Measurements from ENCODE around the gene EPB41L1. TPM values are rescaled to one million over a fixed set of nuclear protein-coding genes. Genes with fewer than 3 reads are reported as not detected.

EPB41L1 gene
- total RNA-seq, 1 donor from 2014 or later = 54.8 TPM

GRCh38 chr20:36273414-36274180 is 119.1 kb downstream of the EPB41L1 start:
- Histone ChIP-seq H3K27ac (no peak overlapping the region), H3K27me3 (no peaks in the 10 kb centered on the region), H3K9me3 (no peaks in the 10 kb centered on the region), H3K36me3 (no peaks in the 10 kb centered on the region), H3K4me3 (no peak overlapping the region), H3K4me1 (no peaks in the 10 kb centered on the region)
- intact Hi-C loops (cut with DNase I) = no loop called here
- no peak for TF ChIP-seq POLR2AphosphoS5 (IDR thresholded peaks at IDR 0.05; ENCODE audit: insufficient read depth in 1 of 2, low read depth in 1 of 2)
- TF ChIP-seq, protein P1, sequence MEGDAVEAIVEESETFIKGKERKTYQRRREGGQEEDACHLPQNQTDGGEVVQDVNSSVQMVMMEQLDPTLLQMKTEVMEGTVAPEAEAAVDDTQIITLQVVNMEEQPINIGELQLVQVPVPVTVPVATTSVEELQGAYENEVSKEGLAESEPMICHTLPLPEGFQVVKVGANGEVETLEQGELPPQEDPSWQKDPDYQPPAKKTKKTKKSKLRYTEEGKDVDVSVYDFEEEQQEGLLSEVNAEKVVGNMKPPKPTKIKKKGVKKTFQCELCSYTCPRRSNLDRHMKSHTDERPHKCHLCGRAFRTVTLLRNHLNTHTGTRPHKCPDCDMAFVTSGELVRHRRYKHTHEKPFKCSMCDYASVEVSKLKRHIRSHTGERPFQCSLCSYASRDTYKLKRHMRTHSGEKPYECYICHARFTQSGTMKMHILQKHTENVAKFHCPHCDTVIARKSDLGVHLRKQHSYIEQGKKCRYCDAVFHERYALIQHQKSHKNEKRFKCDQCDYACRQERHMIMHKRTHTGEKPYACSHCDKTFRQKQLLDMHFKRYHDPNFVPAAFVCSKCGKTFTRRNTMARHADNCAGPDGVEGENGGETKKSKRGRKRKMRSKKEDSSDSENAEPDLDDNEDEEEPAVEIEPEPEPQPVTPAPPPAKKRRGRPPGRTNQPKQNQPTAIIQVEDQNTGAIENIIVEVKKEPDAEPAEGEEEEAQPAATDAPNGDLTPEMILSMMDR (IDR thresholded peaks at IDR 0.05) = no peak
- no peak for DNase-seq (ENCODE audit: extremely low spot score in 2 of 2)

- intact Hi-C loops (cut with DNase I) = no loop called here
Measured at GRCh38 chr20:36274181-36274841, 119.8 kb downstream of the EPB41L1 start.

GRCh38 chr20:36275011-36275410 is 120.5 kb downstream of the EPB41L1 start:
- no peak overlapping the region for H3K27ac ChIP-seq
- no peaks in the 10 kb centered on the region for H3K4me1 ChIP-seq
- intact Hi-C loops (cut with DNase I) = no loop called here
- DNase-seq (ENCODE audit: extremely low spot score in 2 of 2) = no peak
- no peaks in the 10 kb centered on the region for H3K9me3 ChIP-seq
- no peaks in the 10 kb centered on the region for H3K27me3 ChIP-seq
- H3K4me3 ChIP-seq = no peak overlapping the region
- no peaks in the 10 kb centered on the region for H3K36me3 ChIP-seq
- TF ChIP-seq POLR2A (IDR thresholded peaks at IDR 0.05) = no peak
- TF ChIP-seq POLR2AphosphoS5 (IDR thresholded peaks at IDR 0.05; ENCODE audit: insufficient read depth in 1 of 2, low read depth in 1 of 2) = no peak
- TF ChIP-seq, protein P1 (IDR thresholded peaks at IDR 0.05) = no peak

More at GRCh38 chr20:36274181-36274841, 119.8 kb downstream of the EPB41L1 start:
- Histone ChIP-seq H3K9me3 (no peaks in the 10 kb centered on the region), H3K27me3 (no peaks in the 10 kb centered on the region), H3K27ac (no peak overlapping the region), H3K4me1 (no peaks in the 10 kb centered on the region), H3K4me3 (no peak overlapping the region), H3K36me3 (no peaks in the 10 kb centered on the region)
- TF ChIP-seq, protein P1 (IDR thresholded peaks at IDR 0.05) = no peak
- TF ChIP-seq POLR2AphosphoS5 (IDR thresholded peaks at IDR 0.05; ENCODE audit: insufficient read depth in 1 of 2, low read depth in 1 of 2) (no peak), POLR2A (IDR thresholded peaks at IDR 0.05) (no peak)
- DNase-seq (ENCODE audit: extremely low spot score in 2 of 2) = no peak

GRCh38 chr20:36275441-36276189 is 121.1 kb downstream of the EPB41L1 start:
- Histone ChIP-seq H3K27me3 (no peaks in the 10 kb centered on the region), H3K9me3 (no peaks in the 10 kb centered on the region), H3K27ac (no peak overlapping the region), H3K4me1 (no peaks in the 10 kb centered on the region), H3K4me3 (no peak overlapping the region), H3K36me3 (no peaks in the 10 kb centered on the region)
- intact Hi-C loops (cut with DNase I) = no loop called here
- no peak for TF ChIP-seq POLR2A (IDR thresholded peaks at IDR 0.05)
- DNase-seq (ENCODE audit: extremely low spot score in 2 of 2) = no peak

GRCh38 chr20:36277546-36277945 is 123.0 kb downstream of the EPB41L1 start:
- H3K27me3 ChIP-seq = no peaks in the 10 kb centered on the region
- no peak overlapping the region for H3K27ac ChIP-seq
- no peak for DNase-seq (ENCODE audit: extremely low spot score in 2 of 2)
- H3K4me1 ChIP-seq = no peaks in the 10 kb centered on the region
- TF ChIP-seq, protein P1 (IDR thresholded peaks at IDR 0.05) = no peak
- TF ChIP-seq POLR2A (IDR thresholded peaks at IDR 0.05) (no peak), POLR2AphosphoS5 (IDR thresholded peaks at IDR 0.05; ENCODE audit: insufficient read depth in 1 of 2, low read depth in 1 of 2) (no peak)
- no peaks in the 10 kb centered on the region for H3K9me3 ChIP-seq
- intact Hi-C loops (cut with DNase I) = no loop called here
- no peaks in the 10 kb centered on the region for H3K36me3 ChIP-seq
- H3K4me3 ChIP-seq = no peak overlapping the region

Measured in vagina (tissue), 2 donors.